HG03139 (cell line): Measurements from ENCODE around the gene MRPS24.
A peak's percentile ranks its signal among the peaks of the same experiment; 100 is the strongest.
"Not testable (repeated sequence)": the region's sequence is repeated elsewhere in the genome, so short reads cannot be mapped to it uniquely, and the experiment has no call there.

Source experiments
- ATAC-seq: cut with Tn5 transposase; IDR thresholded peaks from one replicate; pipeline ENCODE4 v1.9.1; 2021; ENCODE audit not compliant: unreplicated experiment

Gene MRPS24

DNA sequence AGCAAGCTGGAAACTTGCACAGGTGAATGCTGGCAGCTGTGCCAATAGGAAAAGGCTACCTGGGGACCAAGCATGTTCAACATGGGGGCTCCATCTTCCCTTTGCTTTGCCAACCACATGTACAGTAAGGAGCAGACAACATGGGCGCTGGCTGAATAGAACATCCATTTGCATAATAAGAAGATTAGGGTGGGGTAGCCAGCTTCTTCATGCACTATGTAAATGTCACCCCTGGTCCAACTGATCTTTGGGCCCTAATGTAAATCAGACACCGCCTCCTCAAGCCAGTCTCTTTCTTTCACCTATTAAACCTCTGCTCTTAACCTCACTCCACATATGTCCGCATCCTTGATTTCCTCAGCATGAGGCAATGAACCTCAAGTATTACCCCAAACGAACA, 26.0 kb downstream of the MRPS24 start:
- no peak for ATAC-seq

- ATAC-seq, result no peak
These were observed 31.1 kb downstream of the MRPS24 start for GRCh38 chr7:43838201-43838658.

GRCh38 chr7:43834463-43835251, 34.7 kb downstream of the MRPS24 start:
- peak; percentile 48 for ATAC-seq

DNA sequence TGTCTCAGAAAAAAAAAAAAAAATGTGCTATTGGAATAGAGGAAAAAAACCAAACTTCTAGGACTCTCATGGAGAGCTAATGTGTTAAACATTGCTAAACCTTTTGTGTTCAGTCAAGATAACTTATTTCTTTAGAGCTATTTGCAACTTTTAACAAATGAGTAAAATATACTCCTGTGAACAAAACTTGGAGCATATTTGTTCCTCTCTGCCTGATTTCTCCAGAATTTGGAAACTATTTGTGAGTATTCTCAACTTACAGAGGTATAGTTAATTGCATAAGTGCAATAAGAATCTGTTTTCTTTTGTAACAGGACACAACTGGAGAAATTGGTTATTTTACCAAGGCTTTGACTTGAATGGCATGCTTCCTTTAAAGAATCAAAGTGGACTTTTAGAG, 38.4 kb downstream of the MRPS24 start:
- not testable (repeated sequence) for ATAC-seq

GRCh38 chr7:43825391-43825808, 43.9 kb downstream of the MRPS24 start:
- ATAC-seq, result no peak

- ATAC-seq, result no peak
These were observed 44.4 kb downstream of the MRPS24 start for GRCh38 chr7:43824963-43825362.

DNA sequence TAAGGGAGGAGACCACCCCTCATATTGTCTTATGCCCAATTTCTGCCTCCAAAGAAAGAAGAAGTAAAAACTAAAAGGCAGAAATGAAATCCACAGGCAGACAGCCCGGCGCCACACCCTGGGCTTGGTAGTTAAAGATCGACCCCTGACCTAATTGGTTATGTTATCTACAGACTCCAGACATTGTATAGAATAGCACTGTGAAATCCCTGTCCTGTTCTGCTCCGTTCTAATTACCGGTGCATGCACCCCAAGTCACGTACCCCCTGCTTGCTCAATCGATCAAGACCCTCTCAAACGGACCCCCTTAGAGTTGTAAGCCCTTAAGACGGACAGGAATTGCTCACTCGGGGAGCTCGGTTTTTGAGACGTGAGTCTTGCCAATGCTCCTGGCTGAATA, 44.8 kb downstream of the MRPS24 start:
- not testable (repeated sequence) for ATAC-seq

DNA sequence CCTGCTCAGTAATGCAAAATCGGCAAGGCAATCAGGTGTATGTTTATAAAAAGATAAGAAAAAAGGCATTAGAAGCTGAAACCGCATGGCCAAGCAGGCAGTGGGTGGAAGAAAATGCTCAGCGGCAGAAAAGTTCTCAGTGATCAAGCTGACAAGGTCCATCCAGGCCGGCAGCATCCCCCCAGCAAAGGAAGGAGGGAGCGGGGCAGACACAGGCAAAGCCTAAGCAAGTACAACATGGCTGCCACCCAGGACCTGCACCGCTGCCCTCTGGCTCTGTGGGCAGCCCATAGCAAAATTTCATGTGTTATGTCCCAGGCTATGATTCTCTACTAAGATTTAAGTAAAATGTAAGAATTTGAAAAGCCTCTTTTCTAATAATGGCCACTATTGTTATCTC, 45.4 kb downstream of the MRPS24 start:
- no peak for ATAC-seq

- not testable (repeated sequence) for ATAC-seq
These were observed 45.9 kb downstream of the MRPS24 start for GRCh38 chr7:43823425-43823824.
